Endothelial cell of umbilical vein (primary cell): ENCODE data around the gene TNFAIP8L3. TPM values are rescaled to one million over a fixed set of nuclear protein-coding genes. Genes with fewer than 3 reads are reported as not detected.

ENCODE experiments used
- BruUV-seq: library from RNA; stranded (reverse); fragments of 400-500 nt; replicated peaks from 2 replicates; lab custom pipeline; 2021; lab: Mats Ljungman, UMichigan
- CTCF ChIA-PET: fragments of 300-600, 350-600 bp; sonication (Branson Sonifier 250); formaldehyde crosslinking; loops from one replicate; lab custom pipeline; 2021; ENCODE audit warnings: antibody characterized with exemption, inconsistent platforms; lab: Charles Lee
- POLR2A ChIA-PET: fragments of 300-600, 350-600 bp; sonication (Branson Sonifier 250); formaldehyde crosslinking; loops from one replicate; lab custom pipeline; 2021; ENCODE audit warnings: antibody characterized with exemption, inconsistent platforms; lab: Charles Lee
- DNase-seq: peaks from one replicate; pipeline ENCODE4 v3.0.0-alpha.2; 2011; ENCODE audit warnings: low read depth, low spot score
- FAIRE-seq: peaks from 2 replicates; lab custom pipeline; 2011; peaks lifted over from hg19 to GRCh38; lab: Jason Lieb, UNC
- H2AFZ ChIP-seq: 2 replicates; pipeline ENCODE4 v1.6.0; 2012; ENCODE audit warnings: low read depth, low read length, control low read depth, inconsistent platforms
- H3K27ac ChIP-seq: 2 replicates; pipeline ENCODE4 v1.5.1; 2011; ENCODE audit warnings: low read depth, mild to moderate bottlenecking, control low read depth, low read length, moderate library complexity; ENCODE audit not compliant: insufficient read depth
- H3K27me3 ChIP-seq, 2 experiments: 2 replicates each; pipeline versions ENCODE4 v1.6.0 to v1.6.1; 2011; ENCODE audit warnings: low read length in 2 of 2, mixed read lengths in 1 of 2; ENCODE audit not compliant: control insufficient read depth in 2 of 2, insufficient read depth in 2 of 2
- H3K36me3 ChIP-seq, 2 experiments: 2 replicates in 1 of 2; 3 replicates in 1 of 2; pipeline ENCODE4 v1.5.1; 2011; ENCODE audit warnings: low read length in 2 of 2, mild to moderate bottlenecking in 1 of 2, moderate library complexity in 1 of 2; ENCODE audit not compliant: control insufficient read depth in 2 of 2, insufficient read depth in 2 of 2; ENCODE audit errors: extremely low read depth in 1 of 2
- H3K4me1 ChIP-seq: 3 replicates; pipeline ENCODE4 v1.5.1; 2011; ENCODE audit warnings: mild to moderate bottlenecking, low read length; ENCODE audit not compliant: control insufficient read depth, insufficient read depth; ENCODE audit errors: extremely low read depth
- H3K4me2 ChIP-seq: 2 replicates; pipeline ENCODE4 v1.6.1; 2011; ENCODE audit warnings: low read length, control low read depth, mixed read lengths; ENCODE audit not compliant: insufficient read depth
- H3K4me3 ChIP-seq, 3 experiments: fragments of 200-600 bp in 1 of 3; sonication (generic), shearing (Covaris generic) in 1 of 3; replicated peaks in 1 of 3; 2 replicates each; pipeline ENCODE4 v1.5.1; 2011 to 2016; ENCODE audit warnings: control low read depth in 3 of 3, low read length in 3 of 3, mild to moderate bottlenecking in 2 of 3, inconsistent platforms in 1 of 3, low read depth in 1 of 3, moderate library complexity in 1 of 3; ENCODE audit not compliant: insufficient read depth in 1 of 3
- H3K79me2 ChIP-seq: 2 replicates; pipeline ENCODE4 v1.6.0; 2012; ENCODE audit warnings: low read length, inconsistent platforms; ENCODE audit not compliant: control insufficient read depth, insufficient read depth
- H3K9ac ChIP-seq: replicated peaks from 2 replicates; pipeline ENCODE3; 2011; ENCODE audit warnings: low read length, control low read depth; ENCODE audit not compliant: insufficient read depth; ENCODE audit errors: extremely low read depth
- H3K9me1 ChIP-seq: replicated peaks from 3 replicates; pipeline ENCODE4 v1.6.0; 2011; ENCODE audit warnings: mild to moderate bottlenecking, low read length; ENCODE audit not compliant: control insufficient read depth, insufficient read depth; ENCODE audit errors: extremely low read depth
- H3K9me3 ChIP-seq: replicated peaks from 2 replicates; pipeline ENCODE4 v1.5.1; 2012; ENCODE audit warnings: low read length, inconsistent platforms; ENCODE audit not compliant: control insufficient read depth, insufficient read depth
- H4K20me1 ChIP-seq: replicated peaks from 2 replicates; pipeline ENCODE3; 2011; ENCODE audit warnings: mild to moderate bottlenecking, low read length; ENCODE audit not compliant: control insufficient read depth, insufficient read depth; ENCODE audit errors: extremely low read depth
- EZH2 ChIP-seq: IDR thresholded peaks from 2 replicates; pipeline ENCODE4 v1.6.1; 2012; ENCODE audit warnings: borderline replicate concordance, low read depth, mild to moderate bottlenecking, moderate library complexity, low read length, inconsistent platforms; ENCODE audit not compliant: severe bottlenecking
- FOS ChIP-seq: IDR thresholded peaks from 2 replicates; pipeline ENCODE4 v1.6.1; 2011; ENCODE audit warnings: mild to moderate bottlenecking, low read length, moderate library complexity, borderline replicate concordance; ENCODE audit not compliant: insufficient read depth
- GATA2 ChIP-seq: IDR thresholded peaks from 2 replicates; pipeline ENCODE4 v1.7.0; 2011; ENCODE audit warnings: low read depth, mild to moderate bottlenecking, moderate library complexity, mixed read lengths, low read length; ENCODE audit not compliant: insufficient read length, insufficient read depth
- JUN ChIP-seq: IDR thresholded peaks from 2 replicates; pipeline ENCODE4 v1.6.1; 2011; ENCODE audit warnings: borderline replicate concordance, low read depth; ENCODE audit not compliant: insufficient read length, insufficient read depth
- MYC ChIP-seq: IDR thresholded peaks from one replicate; pipeline ENCODE4 v1.6.1; 2011; ENCODE audit warnings: mild to moderate bottlenecking, low read depth, low read length
- POLR2A ChIP-seq: IDR thresholded peaks from 2 replicates; pipeline ENCODE4 v1.6.1; 2012; ENCODE audit warnings: low read depth, mild to moderate bottlenecking, control low read depth, low read length
- POLR2AphosphoS5 ChIP-seq: IDR thresholded peaks from 2 replicates; pipeline ENCODE4 v1.6.1; 2012; ENCODE audit warnings: low read depth, mild to moderate bottlenecking, control low read depth, low read length, moderate library complexity; ENCODE audit not compliant: insufficient read depth
- dilution Hi-C: fragments of 300-500 bp; cut with MboI; formaldehyde crosslinking; loops from one replicate; pipeline ENCODE4 v1.15.0; 2019; ENCODE audit warnings: low sequenced_read_pairs; ENCODE audit not compliant: extremely low pct_ligation_motif_present
- intact Hi-C: fragments of 100-400 bp; cut with micrococcal nuclease; formaldehyde crosslinking; loops from one replicate; pipeline ENCODE4 v1.10.0; 2022
- polyA plus RNA-seq, 4 experiments: library from polyadenylated mRNA; depleted of rRNA in 3 of 4; stranded (reverse) in 3 of 4; unstranded in 1 of 4; fragments of >200 nt; gene quantifications; 2 replicates each; pipeline versions ENCODE4 v1.2.1 to v1.2.3, GENCODE V29; 2011 to 2012; ENCODE audit warnings: missing spikeins in 1 of 4
- total RNA-seq: library from RNA; stranded (reverse); gene quantifications from 2 replicates; pipeline ENCODE4 v1.2.3, GENCODE V29; 2021
- TF ChIP-seq, protein P1 (sequence below): IDR thresholded peaks from 2 replicates; pipeline ENCODE4 v1.6.1; 2011; ENCODE audit not compliant: insufficient read depth, insufficient read length
- TF ChIP-seq, protein P2 (sequence below), 2 donors: IDR thresholded peaks; 1 replicate in 1 of 2; 2 replicates in 1 of 2; pipeline ENCODE4 v1.5.1; 2011; ENCODE audit warnings: low read length in 2 of 2, mild to moderate bottlenecking in 2 of 2, moderate library complexity in 2 of 2, control low read depth in 1 of 2, inconsistent platforms in 1 of 2, low read depth in 1 of 2; ENCODE audit not compliant: insufficient read depth in 1 of 2; ENCODE audit errors: extremely low read depth in 1 of 2

The TNFAIP8L3 gene
- total and polyA plus RNA-seq, 2 donors (not counting 3 experiments of a cell fraction or from before 2014, with no cell fraction given), result 8.8 to 38.3 TPM

DNA sequence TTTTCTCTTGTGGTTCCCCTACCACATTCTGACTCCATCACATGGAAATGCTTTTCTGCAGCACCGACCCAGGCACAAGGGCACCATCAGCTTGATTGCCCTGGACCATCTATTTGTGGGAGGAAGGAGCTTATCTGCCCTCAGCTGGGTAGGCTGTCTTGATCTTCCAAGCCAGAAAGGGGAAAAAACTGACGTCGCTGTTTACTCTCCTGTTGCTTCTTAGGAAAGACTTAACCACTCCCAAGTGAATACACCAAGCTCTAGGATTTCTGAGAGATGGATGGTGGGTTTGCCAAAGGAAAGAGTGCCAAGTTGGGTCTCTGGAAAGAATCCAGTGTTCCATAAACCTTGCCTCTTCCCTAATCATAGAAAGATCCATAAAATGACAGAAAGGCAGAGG, 4.0 kb downstream of the TNFAIP8L3 start:
- intact Hi-C loops, result loop anchor here (10.0 kb wide), 2 partner anchors 736 to 1466 kb away; partner anchors contain the start of genes DTWD1, FAM227B and GABPB1
- dilution Hi-C loops, result no loop called here
- H3K4me1 ChIP-seq, result peaks cover 75% of the 10 kb centered on the region
- no peak overlapping the region for H3K9ac ChIP-seq
- TF ChIP-seq GATA2, result no peak
- no peak for TF ChIP-seq MYC
- TF ChIP-seq, protein P1, sequence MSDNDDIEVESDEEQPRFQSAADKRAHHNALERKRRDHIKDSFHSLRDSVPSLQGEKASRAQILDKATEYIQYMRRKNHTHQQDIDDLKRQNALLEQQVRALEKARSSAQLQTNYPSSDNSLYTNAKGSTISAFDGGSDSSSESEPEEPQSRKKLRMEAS, result no peak
- TF ChIP-seq POLR2AphosphoS5, result no peak
- TF ChIP-seq POLR2A, result no peak
- TF ChIP-seq JUN, result no peak
- TF ChIP-seq, protein P2, sequence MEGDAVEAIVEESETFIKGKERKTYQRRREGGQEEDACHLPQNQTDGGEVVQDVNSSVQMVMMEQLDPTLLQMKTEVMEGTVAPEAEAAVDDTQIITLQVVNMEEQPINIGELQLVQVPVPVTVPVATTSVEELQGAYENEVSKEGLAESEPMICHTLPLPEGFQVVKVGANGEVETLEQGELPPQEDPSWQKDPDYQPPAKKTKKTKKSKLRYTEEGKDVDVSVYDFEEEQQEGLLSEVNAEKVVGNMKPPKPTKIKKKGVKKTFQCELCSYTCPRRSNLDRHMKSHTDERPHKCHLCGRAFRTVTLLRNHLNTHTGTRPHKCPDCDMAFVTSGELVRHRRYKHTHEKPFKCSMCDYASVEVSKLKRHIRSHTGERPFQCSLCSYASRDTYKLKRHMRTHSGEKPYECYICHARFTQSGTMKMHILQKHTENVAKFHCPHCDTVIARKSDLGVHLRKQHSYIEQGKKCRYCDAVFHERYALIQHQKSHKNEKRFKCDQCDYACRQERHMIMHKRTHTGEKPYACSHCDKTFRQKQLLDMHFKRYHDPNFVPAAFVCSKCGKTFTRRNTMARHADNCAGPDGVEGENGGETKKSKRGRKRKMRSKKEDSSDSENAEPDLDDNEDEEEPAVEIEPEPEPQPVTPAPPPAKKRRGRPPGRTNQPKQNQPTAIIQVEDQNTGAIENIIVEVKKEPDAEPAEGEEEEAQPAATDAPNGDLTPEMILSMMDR (IDR thresholded peaks at IDR 0.05; ENCODE audit: extremely low read depth in 1 of 2, insufficient read depth in 1 of 2, low read depth in 1 of 2, low read length in 2 of 2), result no peak
- no peak for TF ChIP-seq FOS
- no peak for TF ChIP-seq EZH2
- no peaks in the 10 kb centered on the region for H3K9me3 ChIP-seq
- no peak overlapping the region for H2AFZ ChIP-seq
- ChIA-PET POLR2A (no interaction called here), CTCF (interaction anchor here (1.2 to 2.5 kb wide), 2 partner anchors 42 to 72 kb away, joined by 4 to 14 read pairs; no protein-coding TSS in a partner anchor)
- H4K20me1 ChIP-seq, result no peaks in the 10 kb centered on the region
- H3K9me1 ChIP-seq, result no peaks in the 10 kb centered on the region
- DNase-seq (no peak), FAIRE-seq (no peak)
- BruUV-seq, result no TSS peak
- no peak overlapping the region for H3K4me3 ChIP-seq
- H3K27me3 ChIP-seq, result no peaks in the 10 kb centered on the region
- H3K36me3 ChIP-seq, result no peaks in the 10 kb centered on the region
- peak overlapping the region; percentile 23 for H3K27ac ChIP-seq
- peaks cover 96% of the 10 kb centered on the region for H3K79me2 ChIP-seq
- H3K4me2 ChIP-seq, result no peak overlapping the region
